HG03045 (cell line): ENCODE results near the gene KIFC1.

Source experiments
- ATAC-seq: cut with Tn5 transposase; IDR thresholded peaks from one replicate; pipeline ENCODE4 v1.9.1; 2021; ENCODE audit warnings: mild to moderate bottlenecking, moderate library complexity; ENCODE audit not compliant: unreplicated experiment

The KIFC1 gene

GRCh38 chr6:33410050-33410710 lies 18.6 kb downstream of the KIFC1 start:
- ATAC-seq: peak; percentile 83

- ATAC-seq: peak; percentile 37
These were observed 19.3 kb downstream of the KIFC1 start, which contains the start of gene PHF1 for GRCh38 chr6:33410711-33411631. TSS of gene PHF1 (plus strand) at chr6:33411014. CDS start at chr6:33412264, 1,250 bp downstream.

GRCh38 chr6:33411632-33412005 lies 20.0 kb downstream of the KIFC1 start:
- ATAC-seq: no peak

GRCh38 chr6:33412140-33413009 lies 20.8 kb downstream of the KIFC1 start:
- no peak for ATAC-seq

GRCh38 chr6:33413241-33414120 lies 21.9 kb downstream of the KIFC1 start:
- no peak for ATAC-seq

GRCh38 chr6:33414592-33415271 lies 23.1 kb downstream of the KIFC1 start:
- ATAC-seq: no peak

- no peak for ATAC-seq
These were observed 24.2 kb downstream of the KIFC1 start for GRCh38 chr6:33415831-33416230.

- ATAC-seq: no peak
These were observed 24.9 kb downstream of the KIFC1 start for GRCh38 chr6:33416386-33417127.

- ATAC-seq: no peak
These were observed 25.7 kb downstream of the KIFC1 start for GRCh38 chr6:33417128-33417902.

- ATAC-seq: peak; percentile 79
These were observed 26.5 kb downstream of the KIFC1 start, which contains the start of gene CUTA for GRCh38 chr6:33417903-33418689. TSS of gene CUTA (minus strand) at chr6:33418107. CDS start at chr6:33418000, 107 bp downstream.

GRCh38 chr6:33418690-33419291 lies 27.2 kb downstream of the KIFC1 start:
- no peak for ATAC-seq

- ATAC-seq: no peak
These were observed 28.2 kb downstream of the KIFC1 start, which contains the start of gene SYNGAP1 for GRCh38 chr6:33419580-33420490. TSS of gene SYNGAP1 (plus strand) at chr6:33420065. CDS start at chr6:33420265, 200 bp downstream.

GRCh38 chr6:33420491-33421343 lies 29.1 kb downstream of the KIFC1 start:
- ATAC-seq: no peak

GRCh38 chr6:33421344-33421643 lies 29.7 kb downstream of the KIFC1 start:
- no peak for ATAC-seq

GRCh38 chr6:33423777-33424176 lies 32.2 kb downstream of the KIFC1 start:
- no peak for ATAC-seq
